Amygdala (tissue), 56 donors: ENCODE measurements around the gene NTNG2.
A peak's percentile ranks its signal among the peaks of the same experiment; 100 is the strongest.
"Not testable (repeated sequence)": the region's sequence is repeated elsewhere in the genome, so short reads cannot be mapped to it uniquely, and the experiment has no call there.

Experiments
- DNase-seq, 56 donors: peaks; one replicate each; lab custom pipeline; 2025; lab: John Stamatoyannopoulos, UW

NTNG2 gene, protein sequence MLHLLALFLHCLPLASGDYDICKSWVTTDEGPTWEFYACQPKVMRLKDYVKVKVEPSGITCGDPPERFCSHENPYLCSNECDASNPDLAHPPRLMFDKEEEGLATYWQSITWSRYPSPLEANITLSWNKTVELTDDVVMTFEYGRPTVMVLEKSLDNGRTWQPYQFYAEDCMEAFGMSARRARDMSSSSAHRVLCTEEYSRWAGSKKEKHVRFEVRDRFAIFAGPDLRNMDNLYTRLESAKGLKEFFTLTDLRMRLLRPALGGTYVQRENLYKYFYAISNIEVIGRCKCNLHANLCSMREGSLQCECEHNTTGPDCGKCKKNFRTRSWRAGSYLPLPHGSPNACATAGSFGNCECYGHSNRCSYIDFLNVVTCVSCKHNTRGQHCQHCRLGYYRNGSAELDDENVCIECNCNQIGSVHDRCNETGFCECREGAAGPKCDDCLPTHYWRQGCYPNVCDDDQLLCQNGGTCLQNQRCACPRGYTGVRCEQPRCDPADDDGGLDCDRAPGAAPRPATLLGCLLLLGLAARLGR

DNA sequence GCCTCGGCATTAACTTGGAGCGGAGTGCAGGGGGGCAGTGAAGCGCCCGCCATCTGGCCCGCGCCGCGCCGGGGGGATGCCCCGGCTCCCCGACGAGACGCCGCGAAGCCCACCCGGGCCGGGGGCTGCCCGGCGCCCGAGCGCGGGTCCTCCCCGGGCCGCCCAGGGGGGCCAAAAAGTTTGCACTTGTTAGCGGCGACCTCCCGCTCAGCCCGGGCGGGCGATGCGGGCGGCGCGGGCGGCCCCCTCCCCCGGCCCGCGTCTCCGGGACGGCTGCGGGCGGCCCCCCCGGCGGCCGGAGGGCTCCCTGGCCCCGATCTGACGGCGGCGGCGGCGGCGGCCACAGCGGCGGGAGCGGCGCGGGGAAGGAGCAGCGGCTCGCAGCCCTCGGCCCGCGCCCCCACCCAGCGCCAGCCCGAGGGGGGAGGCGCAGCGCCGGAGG, at the start of gene NTNG2:
Gene NTNG2 (plus strand): TSS at position 316 of the 442 bp plus-strand sequence. CDS start 4,774 bp downstream, outside the sequence.
- no peak for DNase-seq

DNA sequence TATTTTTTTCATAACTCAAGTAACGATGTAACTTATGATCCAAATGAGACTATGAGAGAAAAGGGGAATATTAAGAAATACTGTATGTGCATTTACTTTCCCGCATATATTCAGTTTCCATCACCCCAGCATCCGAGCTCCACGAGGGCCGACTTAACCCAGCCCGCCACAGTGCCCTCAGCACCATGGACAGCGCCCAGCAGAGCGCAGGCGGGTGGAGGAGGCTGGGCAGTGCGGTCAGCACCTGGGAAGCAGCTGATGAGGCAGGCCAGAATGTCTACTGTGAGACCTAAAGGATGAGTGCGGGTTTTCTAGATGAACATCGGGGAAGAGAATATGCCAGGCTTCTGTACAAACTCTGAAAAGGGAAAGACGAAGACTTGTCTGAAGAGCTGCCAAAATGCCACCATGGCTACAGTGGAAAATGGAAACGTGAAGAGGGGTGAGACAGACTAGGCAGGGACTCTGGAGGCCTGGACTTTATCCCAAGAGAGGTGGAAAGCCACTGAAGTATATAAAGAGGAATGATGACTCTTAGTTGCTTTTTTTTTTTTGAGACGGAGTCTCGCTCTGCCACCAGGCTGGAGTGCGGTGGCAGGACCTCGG, 47.7 kb upstream of the NTNG2 start:
- DNase-seq, result peak in 37 of 56 donors; percentile 1 to 74 (median 21)

DNA sequence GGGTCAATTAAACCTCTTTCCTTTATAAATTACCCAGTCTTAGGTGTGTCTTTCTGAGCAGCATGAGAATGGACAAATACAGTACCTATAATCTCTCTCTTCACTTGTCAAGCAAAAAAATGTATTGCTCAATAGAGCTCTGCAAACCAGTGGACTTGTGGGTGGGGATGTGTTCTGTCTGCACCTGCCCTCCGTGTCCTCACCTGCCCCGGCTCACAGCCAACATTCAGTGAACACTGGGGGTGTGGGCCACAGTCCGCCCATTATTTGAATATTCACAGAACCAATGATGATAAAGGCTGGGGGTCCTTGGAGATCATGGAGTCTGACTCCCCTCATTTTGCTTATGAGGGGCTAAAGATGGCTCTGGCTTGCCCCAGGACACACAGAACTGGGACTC, 45.3 kb upstream of the NTNG2 start:
- DNase-seq, result no peak

DNA sequence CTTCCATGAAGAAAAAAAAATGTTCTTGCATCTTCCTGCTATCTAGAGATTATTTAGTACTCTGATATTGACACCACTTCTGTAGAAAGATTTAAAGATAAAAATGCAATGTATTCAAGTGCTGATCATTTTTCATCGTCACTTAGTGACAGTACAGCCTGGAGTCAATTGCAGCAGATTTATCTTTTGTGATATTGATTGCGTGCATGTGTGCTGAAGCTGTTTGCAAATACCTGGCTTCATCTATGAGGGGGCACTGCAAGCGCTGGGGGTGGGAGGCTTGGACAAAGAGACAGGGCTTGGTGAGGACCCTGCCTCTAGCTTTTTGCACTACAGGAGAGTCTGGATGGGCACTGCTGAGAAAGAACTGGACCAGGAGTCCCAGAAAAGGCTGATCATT, 44.2 kb upstream of the NTNG2 start:
- no peak for DNase-seq

DNA sequence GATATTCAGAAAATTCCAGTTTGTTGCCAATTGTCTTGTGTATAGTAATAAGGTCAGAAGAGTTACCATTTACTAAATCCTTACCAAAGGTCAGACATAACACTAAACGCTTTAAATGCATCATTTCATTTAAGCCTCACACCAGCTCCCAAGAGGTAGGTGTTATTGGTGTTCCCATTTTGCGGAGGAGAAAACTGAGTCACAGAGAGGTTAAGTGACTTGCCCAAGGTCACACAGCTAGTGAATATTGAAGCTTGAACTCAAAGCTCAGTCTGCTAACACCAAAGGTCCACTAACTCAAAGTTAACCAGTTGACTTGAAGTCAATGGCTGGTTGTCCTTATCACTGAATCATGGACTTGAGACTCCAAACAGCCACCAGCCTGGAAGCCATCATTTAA, 40.8 kb upstream of the NTNG2 start:
- DNase-seq, result no peak

DNA sequence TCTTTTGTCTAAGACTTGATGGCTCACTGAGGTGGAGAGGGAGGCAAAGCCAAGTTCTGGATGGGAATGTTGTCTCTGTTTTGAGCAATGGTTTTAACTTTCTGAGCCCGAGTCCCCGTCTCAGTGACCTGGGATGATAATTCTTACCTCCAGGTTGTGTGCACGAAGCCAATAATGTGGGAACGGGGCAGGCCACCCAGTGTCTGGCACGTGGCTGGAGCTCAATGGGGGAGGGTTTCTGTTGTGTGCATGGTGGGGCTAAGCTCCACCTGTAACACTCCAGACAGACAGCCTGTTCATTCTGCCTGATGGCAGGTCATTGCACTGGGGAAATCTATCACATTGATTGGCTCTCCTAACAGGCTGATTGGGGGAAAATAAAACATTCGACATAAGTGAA, 37.1 kb upstream of the NTNG2 start:
- DNase-seq, result no peak

DNA sequence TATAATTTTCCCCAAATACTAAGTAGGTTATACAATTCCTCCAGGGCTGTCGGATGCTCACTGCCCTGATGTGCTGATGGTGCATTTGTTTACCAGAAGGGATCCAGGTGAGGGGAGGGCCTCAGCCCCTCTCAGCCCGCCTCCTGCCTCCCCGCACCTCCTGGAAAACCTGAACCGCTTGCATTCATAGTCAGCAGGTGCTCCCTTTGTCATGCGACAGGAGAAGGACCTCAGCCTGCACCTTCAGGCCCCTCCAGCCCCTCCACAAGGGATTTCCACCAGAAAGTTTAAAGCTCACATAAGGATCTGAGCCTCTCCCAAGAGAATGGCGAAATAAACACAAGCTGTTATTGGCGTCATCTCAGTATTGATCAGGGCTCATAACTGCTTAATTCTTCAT, 36.5 kb upstream of the NTNG2 start:
- no peak for DNase-seq

DNA sequence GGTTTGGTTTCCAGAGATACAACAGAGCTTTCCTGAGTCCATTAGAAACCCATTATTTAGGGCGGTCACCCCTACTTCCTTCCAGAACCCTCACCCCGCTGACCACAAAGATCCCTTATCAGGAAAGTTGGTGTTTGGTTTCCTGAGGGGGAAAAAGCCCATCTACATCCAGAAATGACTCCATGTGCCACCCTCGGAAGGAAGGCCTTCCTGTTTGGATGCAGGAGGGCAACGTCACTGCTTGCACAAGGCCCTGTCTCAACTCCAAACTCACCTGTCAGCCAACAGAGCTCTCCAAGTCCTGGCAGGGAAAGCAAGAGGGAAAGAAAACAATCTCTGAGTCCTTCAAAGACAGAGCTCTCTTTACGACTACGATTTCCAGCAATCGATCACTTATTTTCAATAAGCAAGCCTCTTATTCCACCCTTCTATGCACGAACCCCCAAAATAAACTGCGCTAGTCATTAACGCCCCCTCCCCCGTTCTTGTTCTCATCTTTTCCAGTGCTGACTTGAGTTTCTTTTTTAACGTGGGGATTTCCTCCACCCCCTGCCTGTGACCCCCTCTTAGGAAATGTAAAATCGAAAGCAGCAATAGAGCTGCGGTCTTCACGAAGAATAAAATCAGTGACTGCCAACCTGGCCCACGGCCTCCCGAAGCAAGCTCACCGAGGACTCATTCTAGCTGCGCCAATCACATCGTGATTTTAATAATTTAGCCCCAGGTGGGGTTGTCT, 35.7 kb upstream of the NTNG2 start:
- no peak for DNase-seq

DNA sequence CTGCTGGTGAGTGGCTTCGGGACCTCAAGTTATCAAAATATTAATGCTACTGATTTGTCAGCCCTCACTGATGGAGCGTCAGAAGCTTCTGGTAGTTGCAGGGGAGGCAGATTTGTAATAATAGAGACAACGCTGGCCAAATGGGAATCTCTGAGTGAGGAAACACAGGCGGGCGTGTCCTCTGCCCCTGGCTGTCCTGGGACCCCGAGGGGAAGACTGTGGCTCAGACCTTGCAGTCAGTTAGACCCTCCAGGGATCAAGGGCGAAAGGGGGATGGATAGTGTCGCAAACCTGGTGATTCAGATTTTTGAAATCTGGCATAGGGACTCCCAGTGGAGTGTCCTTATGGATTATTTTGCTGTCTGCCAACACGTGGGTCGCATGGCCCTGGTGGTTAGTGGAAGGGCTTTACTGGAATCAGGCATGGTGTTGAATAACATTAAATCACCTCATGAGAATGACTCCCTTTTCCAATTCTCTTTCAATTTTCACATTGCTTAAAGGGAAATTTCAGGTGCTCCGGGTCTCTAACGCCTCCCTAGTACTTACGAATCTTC, 35.1 kb upstream of the NTNG2 start:
- DNase-seq, result no peak

DNA sequence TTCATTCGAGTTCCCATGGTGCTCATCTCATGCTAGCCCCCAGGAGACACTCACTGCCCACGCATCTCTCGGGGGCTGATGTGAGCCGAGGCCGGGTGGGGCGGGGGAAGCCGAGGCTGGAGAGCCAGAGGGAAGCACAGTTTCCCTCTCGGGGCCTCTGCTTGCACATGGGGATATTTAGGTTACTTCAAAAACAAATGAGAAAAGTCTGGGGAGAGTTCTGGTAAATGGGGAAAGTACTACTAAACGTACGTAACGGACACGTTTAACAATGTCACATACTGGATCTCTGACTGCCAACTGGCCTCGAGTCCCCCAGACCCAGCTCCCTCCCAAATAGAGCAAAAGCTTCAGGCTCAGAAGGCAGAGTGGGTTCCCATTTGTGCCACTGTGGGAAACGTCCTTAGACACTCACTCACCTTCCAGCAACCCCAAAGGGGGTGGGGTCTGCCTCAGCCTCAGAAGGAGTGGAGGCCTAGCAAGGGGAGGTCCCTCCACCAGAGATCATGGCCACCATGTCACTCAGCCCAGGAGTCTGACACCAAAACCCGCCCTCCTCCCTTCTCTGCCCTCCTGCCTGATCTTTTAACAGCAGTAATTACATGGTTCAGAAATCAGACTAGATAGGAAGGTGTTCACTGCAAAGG, 33.8 kb upstream of the NTNG2 start:
- DNase-seq, result no peak

DNA sequence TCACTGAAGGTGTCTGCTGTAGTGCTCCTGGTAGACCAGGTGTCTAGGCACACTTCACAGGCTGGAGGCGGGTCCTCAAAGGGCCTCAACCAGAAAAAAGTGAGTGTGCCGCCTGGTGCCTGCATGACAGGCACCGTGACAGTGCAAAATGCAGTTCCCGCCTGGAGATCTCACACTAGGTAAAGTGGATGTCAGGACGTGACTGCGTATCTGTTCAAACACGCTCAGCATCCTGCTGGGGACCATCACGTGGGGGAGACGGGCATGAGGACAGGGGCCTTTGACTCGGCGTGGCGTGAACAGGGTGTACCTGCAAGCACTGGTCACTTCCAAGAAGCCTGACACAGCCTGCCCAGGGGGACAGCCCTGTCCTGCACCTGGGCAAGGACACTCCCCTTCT, 32.3 kb upstream of the NTNG2 start:
- DNase-seq, result no peak

DNA sequence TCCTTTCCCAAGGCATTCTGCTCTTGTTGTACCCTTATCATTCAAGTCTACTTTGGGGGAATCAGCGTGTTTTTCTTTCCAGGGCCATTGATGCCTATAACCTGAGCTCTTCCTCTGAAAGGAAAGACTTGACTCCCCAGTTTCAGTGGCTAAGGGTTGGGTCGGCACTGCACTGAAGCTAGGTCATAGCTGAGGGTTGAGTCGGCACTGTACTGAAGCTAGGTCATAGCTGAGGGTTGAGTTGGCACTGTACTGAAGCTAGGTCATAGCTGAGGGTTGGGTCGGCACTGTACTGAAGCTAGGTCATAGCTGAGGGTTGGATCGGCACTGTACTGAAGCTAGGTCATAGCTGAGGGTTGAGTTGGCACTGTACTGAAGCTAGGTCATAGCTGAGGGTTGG, 27.8 kb upstream of the NTNG2 start:
- not testable (repeated sequence) for DNase-seq

DNA sequence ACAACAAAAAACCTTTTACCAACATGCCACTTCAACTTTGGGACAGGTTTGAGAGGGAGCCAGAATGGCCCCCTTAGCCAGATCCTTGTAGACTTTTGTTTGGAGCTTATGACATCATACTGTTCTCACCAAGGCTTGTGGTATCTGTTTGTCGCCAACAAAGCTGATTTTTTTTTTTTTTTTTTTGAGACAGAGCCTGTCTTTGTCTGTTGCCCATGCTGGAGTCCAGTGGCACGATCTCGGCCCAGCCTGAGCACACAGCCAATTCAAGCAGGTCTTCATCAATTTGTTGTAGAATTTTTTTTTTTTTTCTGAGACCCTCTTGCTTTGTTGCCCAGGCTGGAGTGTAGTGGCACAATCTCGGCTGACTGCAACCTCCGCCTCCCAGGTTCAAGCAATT, 26.4 kb upstream of the NTNG2 start:
- DNase-seq, result peak in 14 of 56 donors; percentile 6 to 56 (median 32)

DNA sequence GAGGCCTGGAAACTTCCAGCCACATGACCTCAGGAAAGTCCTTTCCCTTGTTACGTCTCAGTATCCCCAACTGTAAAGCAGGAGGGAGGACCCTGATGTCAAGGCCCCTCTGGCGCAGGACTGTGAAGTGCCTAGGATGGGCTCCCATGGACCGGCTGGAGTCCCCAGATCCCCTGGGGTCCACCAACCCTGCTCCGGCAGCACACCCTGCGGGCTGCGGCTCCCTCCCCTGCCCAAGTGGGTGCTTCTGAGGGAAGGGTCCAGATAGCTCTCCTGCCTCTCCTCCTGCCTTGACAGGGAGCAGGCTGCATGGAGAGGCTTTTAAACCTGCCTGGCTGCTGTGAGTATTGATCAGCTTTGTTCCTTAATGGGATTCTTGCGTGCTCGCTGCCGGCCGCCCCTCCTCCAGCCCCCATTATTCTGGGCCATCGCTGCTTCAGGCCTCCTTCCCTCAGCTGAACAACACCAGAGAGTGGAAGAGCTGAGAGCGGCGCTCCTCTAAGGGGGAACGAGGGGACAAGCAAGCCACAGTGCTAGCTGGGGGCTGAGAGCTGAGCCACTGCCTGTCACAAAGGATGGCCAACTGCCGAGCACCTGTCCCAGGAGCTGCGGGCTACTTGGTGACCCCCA, 25.6 kb upstream of the NTNG2 start:
- DNase-seq, result no peak

DNA sequence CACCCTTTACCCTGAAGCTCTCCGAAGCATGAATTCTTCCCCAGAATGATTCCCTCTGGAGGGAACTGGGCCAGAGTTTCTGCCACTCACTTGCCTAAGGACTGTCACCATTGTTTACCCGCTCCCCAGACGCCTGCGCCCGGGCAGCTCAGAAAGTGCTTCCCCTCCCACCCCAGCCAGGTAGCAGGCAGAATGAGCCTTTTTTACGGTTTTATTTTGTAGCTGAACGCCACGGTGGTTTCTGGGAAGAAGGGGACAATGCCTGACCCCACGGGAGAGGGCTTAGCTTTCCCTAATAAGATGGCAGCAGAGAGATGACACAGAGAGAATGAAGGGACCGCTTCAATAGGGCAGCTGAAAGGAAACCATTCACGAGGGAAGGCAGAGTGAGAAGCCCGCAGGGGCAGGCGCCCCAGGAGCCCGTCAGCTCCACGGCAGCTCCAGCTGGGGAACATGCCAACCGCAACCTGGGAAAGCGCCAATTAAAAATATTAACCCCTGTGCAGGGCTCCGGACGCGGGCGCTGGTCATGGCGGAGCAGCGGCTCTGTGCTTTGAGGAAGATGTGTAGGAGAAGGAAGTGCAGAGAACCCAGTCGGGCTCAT, 20.4 kb upstream of the NTNG2 start:
- peak in 38 of 56 donors; percentile 25 to 87 (median 58) for DNase-seq

DNA sequence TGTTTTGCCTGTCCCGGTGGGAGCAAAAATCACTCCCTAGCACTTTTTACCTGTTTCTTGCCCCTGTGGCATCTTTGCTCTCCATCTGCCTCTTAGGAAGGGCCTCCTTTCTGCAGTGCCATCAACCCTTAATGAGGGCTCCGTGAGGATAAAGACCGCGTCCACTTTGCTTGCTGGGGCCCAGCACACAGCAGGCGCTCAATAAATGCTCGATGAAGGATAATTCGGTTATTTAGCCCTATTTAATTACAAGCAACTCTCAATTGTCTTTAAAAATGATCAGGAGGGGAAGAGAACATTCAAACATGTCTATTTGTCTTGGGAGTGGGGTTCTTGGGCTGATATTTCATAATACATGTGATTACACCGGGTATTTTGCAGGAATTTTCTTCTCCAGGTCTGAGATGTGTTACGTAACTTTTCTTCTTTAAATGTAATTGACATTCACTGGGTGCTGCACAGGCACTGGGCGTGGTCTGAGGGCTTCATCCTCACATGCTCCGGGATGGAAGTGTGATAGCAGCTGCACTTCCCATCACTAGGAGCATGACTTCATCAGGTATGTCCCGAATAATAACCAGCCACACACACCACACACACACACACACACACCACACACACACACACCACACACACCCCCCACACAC, 19.8 kb upstream of the NTNG2 start:
- DNase-seq, result no peak

DNA sequence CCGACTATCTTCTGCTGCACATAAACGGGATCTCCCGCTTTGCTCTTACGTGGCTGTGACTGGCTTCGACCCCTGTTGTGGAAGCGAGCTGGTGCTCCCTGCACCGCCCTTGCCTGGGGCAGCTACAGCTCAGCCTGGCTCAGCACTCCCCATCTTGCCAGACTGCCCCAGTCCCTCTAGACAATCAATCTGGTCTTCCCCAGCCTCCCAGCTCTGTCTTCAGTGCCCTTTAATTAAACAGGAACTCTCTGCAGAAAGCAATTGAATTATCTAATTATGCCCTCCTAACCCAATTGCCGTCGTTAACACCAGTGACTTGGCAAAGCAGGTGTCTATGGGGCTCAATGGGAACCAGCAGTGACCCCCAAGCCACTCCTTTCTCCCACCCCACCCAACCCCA, 18.9 kb upstream of the NTNG2 start:
- no peak for DNase-seq

DNA sequence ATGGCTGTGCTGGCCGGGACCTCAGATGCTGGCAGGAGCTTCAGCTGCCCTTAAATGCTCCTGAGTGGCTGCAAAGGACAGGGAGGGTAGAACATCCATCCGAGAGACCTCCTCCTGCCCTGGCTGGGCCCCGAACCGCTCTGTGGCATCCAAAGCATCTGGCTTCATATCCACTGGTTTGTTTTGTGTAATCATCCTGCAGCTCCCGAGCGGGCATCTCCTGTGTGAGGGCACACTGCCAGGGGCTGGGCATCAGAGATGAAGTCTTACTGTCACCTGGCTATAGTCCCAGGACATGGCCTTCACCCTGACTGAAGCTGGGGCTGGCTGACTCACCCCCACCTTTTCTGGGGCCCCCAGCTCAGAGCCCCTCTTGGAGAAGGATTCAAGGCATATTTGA, 18.5 kb upstream of the NTNG2 start:
- DNase-seq, result peak in 1 of 56 donors; percentile 32
